Measurements from ENCODE around the gene PPP2R2B. TPM values are rescaled to one million over a fixed set of nuclear protein-coding genes. Genes with fewer than 3 reads are reported as not detected.

PPP2R2B gene
- total and polyA plus RNA-seq, 2 of the 4 experiments (the other 2 are of a cell fraction), result not detected

DNA sequence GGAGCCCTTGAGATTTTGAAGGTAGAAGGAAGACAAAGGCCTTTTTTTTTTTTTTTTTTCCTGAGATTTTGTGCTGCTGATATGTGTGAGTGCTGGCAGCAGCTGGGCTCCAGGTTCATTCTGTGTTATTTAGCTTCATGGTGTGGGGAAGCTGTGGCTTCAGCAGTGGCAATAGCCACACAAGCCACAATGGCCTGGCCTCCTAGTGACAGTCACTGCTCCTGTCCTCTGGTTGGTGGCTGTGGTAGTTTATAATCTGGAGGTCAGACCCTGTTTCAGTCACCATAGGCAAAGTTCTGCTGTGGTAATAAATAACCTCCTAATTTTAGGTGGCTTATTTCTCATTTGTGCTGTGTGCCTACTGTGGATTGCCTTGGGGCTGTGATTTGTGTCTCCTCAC, 334.3 kb downstream of the PPP2R2B start:
- no peak overlapping the region for H4K5ac ChIP-seq (ENCODE audit: low read depth, low read length)
- H3K36me3 ChIP-seq (ENCODE audit: control insufficient read depth, insufficient read depth, low read length), result no peaks in the 10 kb centered on the region
- H2AK9ac ChIP-seq (replicated peaks; ENCODE audit: low read depth, low read length, poor library complexity), result no peak overlapping the region
- ATAC-seq (ENCODE audit: low read depth) (no peak), DNase-seq (no peak)
- no peaks in the 10 kb centered on the region for H3K79me1 ChIP-seq (ENCODE audit: low read depth in 1 of 2, low read length in 2 of 2)
- dilution Hi-C loops (cut with HindIII; ENCODE audit: low sequenced_read_pairs, unreplicated experiment) (loop anchor here (25.0 kb wide), 1 partner anchor 418 kb away; no protein-coding TSS in a partner anchor), intact Hi-C loops (cut with micrococcal nuclease) (loop anchor here (10.0 kb wide), 1 partner anchor 1031 kb away; no protein-coding TSS in a partner anchor), in situ Hi-C loops (cut with MboI; ENCODE audit: low sequenced_read_pairs) (loop anchor here (5.0 to 25.0 kb wide), 4 partner anchors 423 to 1043 kb away; no protein-coding TSS in a partner anchor)
- H3K4me3 ChIP-seq (ENCODE audit: insufficient read depth, low read depth, low read length), result no peak overlapping the region
- H2BK120ac ChIP-seq (ENCODE audit: low read depth, low read length), result no peak overlapping the region
- no peaks in the 10 kb centered on the region for H4K20me1 ChIP-seq (ENCODE audit: insufficient read depth, low read length)
- no peaks in the 10 kb centered on the region for H3K4me1 ChIP-seq (ENCODE audit: control insufficient read depth, insufficient read depth, low read length)
- TF ChIP-seq CEBPB (IDR thresholded peaks at IDR 0.05; ENCODE audit: low read depth, low read length), result no peak
- no peak for TF ChIP-seq RAD21 (IDR thresholded peaks at IDR 0.05; ENCODE audit: low read length)
- TF ChIP-seq FOS (IDR thresholded peaks at IDR 0.05; ENCODE audit: low read depth, low read length), result no peak
- no peak for TF ChIP-seq POLR2A (IDR thresholded peaks at IDR 0.05; ENCODE audit: low read depth, low read length)
- no peak for TF ChIP-seq CTCF (conservative IDR thresholded peaks at IDR 0.05; ENCODE audit: low read depth, low read length)
- TF ChIP-seq NFE2L2 (IDR thresholded peaks at IDR 0.05; ENCODE audit: low read depth, low read length), result no peak
- TF ChIP-seq SMC3 (IDR thresholded peaks at IDR 0.05; ENCODE audit: low read depth, low read length), result no peak
- TF ChIP-seq USF2 (IDR thresholded peaks at IDR 0.05; ENCODE audit: low read depth, low read length), result no peak
- no peak for TF ChIP-seq RCOR1 (IDR thresholded peaks at IDR 0.05; ENCODE audit: insufficient replicate concordance, low read length)
- TF ChIP-seq CHD1 (IDR thresholded peaks at IDR 0.05; ENCODE audit: low read depth, low read length), result no peak
- TF ChIP-seq MXI1 (IDR thresholded peaks at IDR 0.05; ENCODE audit: borderline replicate concordance, low read depth, low read length), result no peak
- TF ChIP-seq MAFK (IDR thresholded peaks at IDR 0.05; ENCODE audit: low read depth, low read length), result no peak
- no peak for TF ChIP-seq MAZ (IDR thresholded peaks at IDR 0.05; ENCODE audit: borderline replicate concordance, low read depth, low read length)
- TF ChIP-seq, protein P1, sequence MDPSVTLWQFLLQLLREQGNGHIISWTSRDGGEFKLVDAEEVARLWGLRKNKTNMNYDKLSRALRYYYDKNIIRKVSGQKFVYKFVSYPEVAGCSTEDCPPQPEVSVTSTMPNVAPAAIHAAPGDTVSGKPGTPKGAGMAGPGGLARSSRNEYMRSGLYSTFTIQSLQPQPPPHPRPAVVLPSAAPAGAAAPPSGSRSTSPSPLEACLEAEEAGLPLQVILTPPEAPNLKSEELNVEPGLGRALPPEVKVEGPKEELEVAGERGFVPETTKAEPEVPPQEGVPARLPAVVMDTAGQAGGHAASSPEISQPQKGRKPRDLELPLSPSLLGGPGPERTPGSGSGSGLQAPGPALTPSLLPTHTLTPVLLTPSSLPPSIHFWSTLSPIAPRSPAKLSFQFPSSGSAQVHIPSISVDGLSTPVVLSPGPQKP (IDR thresholded peaks at IDR 0.05; ENCODE audit: borderline replicate concordance, low read depth, low read length), result no peak
- no peak for TF ChIP-seq BHLHE40 (IDR thresholded peaks at IDR 0.05; ENCODE audit: low read depth, low read length)
- TF ChIP-seq RFX5 (IDR thresholded peaks at IDR 0.05; ENCODE audit: low read depth, low read length), result no peak
- ChIA-PET CTCF (interaction anchor here (0.7 kb wide), 1 partner anchor 634 kb away, joined by 3 read pairs; no protein-coding TSS in a partner anchor), POLR2A (ENCODE audit: unreplicated experiment) (no interaction called here)
- H2BK15ac ChIP-seq (ENCODE audit: low read depth, low read length), result no peak overlapping the region
- H4K8ac ChIP-seq (ENCODE audit: low read depth in 2 of 2, low read length in 2 of 2), result no peak overlapping the region
- no peak overlapping the region for H3K23ac ChIP-seq (ENCODE audit: low read depth, low read length)
- H3K9me3 ChIP-seq (ENCODE audit: control insufficient read depth, insufficient read depth, low read length), result no peaks in the 10 kb centered on the region
- no peak overlapping the region for H3K56ac ChIP-seq (ENCODE audit: extremely low read depth, insufficient read depth, low read length)
- H3K9ac ChIP-seq (ENCODE audit: low read depth, low read length), result no peak overlapping the region
- peaks cover 3% of the 10 kb centered on the region; the same call in 1 of the 2 replicates for H3K27me3 ChIP-seq (ENCODE audit: control insufficient read depth, insufficient read depth, low read length)
- BruUV-seq (replicated peaks), result no TSS peak
- H3K14ac ChIP-seq (replicated peaks; ENCODE audit: low read depth, low read length), result no peak overlapping the region
- no peak overlapping the region for H2AK5ac ChIP-seq (ENCODE audit: low read depth, low read length)
- H2AFZ ChIP-seq (replicated peaks; ENCODE audit: low read length, poor library complexity), result no peak overlapping the region
- no peak overlapping the region for H3K4ac ChIP-seq (ENCODE audit: low read depth, low read length)
- no peak overlapping the region for H3K27ac ChIP-seq (ENCODE audit: insufficient read depth, low read length)
- H3K4me2 ChIP-seq (ENCODE audit: low read depth, low read length), result no peak overlapping the region
- no peak overlapping the region for H2BK20ac ChIP-seq (ENCODE audit: low read depth, low read length)
- no peak overlapping the region for H3K18ac ChIP-seq (ENCODE audit: low read depth, low read length)
- no peak overlapping the region for H4K91ac ChIP-seq (ENCODE audit: insufficient read depth, low read depth, low read length)
- no peak overlapping the region for H2BK5ac ChIP-seq (ENCODE audit: low read depth, low read length, poor library complexity, severe bottlenecking)
- H3K9me1 ChIP-seq (ENCODE audit: insufficient read depth, low read length), result no peaks in the 10 kb centered on the region
